ENCODE data around the gene FERMT2.

DNA sequence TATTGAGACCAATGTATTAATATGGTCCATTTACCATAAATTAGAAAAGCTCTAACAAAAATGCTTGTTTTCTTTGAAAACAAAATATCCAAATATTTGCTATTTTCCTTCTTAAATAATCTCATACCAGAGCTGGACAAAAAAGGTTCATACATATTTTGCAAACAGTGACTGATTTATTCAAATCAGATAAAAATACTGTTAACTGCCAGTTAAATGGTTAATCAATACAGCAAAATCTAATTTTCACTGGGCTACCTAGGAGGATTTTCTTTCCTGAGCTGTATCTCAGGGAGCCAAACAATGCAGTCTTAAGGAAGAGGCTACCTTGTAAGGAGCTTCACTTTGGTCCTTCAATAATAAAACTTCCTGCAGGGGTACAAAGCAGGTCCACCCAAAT lies 2.0 kb downstream of the FERMT2 start:
- TF ChIP-seq, protein P1, sequence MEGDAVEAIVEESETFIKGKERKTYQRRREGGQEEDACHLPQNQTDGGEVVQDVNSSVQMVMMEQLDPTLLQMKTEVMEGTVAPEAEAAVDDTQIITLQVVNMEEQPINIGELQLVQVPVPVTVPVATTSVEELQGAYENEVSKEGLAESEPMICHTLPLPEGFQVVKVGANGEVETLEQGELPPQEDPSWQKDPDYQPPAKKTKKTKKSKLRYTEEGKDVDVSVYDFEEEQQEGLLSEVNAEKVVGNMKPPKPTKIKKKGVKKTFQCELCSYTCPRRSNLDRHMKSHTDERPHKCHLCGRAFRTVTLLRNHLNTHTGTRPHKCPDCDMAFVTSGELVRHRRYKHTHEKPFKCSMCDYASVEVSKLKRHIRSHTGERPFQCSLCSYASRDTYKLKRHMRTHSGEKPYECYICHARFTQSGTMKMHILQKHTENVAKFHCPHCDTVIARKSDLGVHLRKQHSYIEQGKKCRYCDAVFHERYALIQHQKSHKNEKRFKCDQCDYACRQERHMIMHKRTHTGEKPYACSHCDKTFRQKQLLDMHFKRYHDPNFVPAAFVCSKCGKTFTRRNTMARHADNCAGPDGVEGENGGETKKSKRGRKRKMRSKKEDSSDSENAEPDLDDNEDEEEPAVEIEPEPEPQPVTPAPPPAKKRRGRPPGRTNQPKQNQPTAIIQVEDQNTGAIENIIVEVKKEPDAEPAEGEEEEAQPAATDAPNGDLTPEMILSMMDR (IDR thresholded peaks at IDR 0.05) = no peak
- TF ChIP-seq POLR2A (IDR thresholded peaks at IDR 0.05) = no peak
